Spleen (tissue), 11 donors: Measurements from ENCODE around the gene AFAP1. TPM values are rescaled to one million over a fixed set of nuclear protein-coding genes. Genes with fewer than 3 reads are reported as not detected.

ENCODE experiments used
- DNase-seq: peaks from one replicate; pipeline ENCODE4 v3.0.0-alpha.2; 2020
- H3K27ac ChIP-seq, 8 donors: fragments of 200-600 bp; sonication (generic) in 7 of 8; 1 replicate in 4 of 8; 2 replicates in 4 of 8; pipeline versions ENCODE4 v1.5.0 to v1.8.0; 2016 to 2021; ENCODE audit warnings: inconsistent platforms in 4 of 8, mild to moderate bottlenecking in 4 of 8, moderate library complexity in 1 of 8
- H3K27me3 ChIP-seq, 7 donors: fragments of 200-600 bp; sonication (generic) in 6 of 7; replicated peaks in 1 of 7; 1 replicate in 4 of 7; 2 replicates in 3 of 7; pipeline versions ENCODE4 v1.5.0 to v1.8.0; 2016 to 2021; ENCODE audit warnings: inconsistent platforms in 3 of 7, mild to moderate bottlenecking in 1 of 7
- H3K36me3 ChIP-seq, 6 donors: fragments of 200-600 bp; sonication (generic) in 5 of 6; 1 replicate in 4 of 6; 2 replicates in 2 of 6; pipeline versions ENCODE4 v1.5.0 to v1.8.0; 2016 to 2021; ENCODE audit warnings: inconsistent platforms in 2 of 6
- H3K4me1 ChIP-seq, 6 donors: fragments of 200-600 bp; sonication (generic) in 5 of 6; 1 replicate in 3 of 6; 2 replicates in 3 of 6; pipeline versions ENCODE4 v1.5.0 to v1.8.0; 2016 to 2021; ENCODE audit warnings: inconsistent platforms in 3 of 6
- H3K4me3 ChIP-seq, 8 donors: fragments of 200-600 bp; sonication (generic) in 7 of 8; 1 replicate in 4 of 8; 2 replicates in 4 of 8; pipeline versions ENCODE4 v1.5.0 to v1.8.0; 2016 to 2021; ENCODE audit warnings: inconsistent platforms in 4 of 8, mild to moderate bottlenecking in 4 of 8, moderate library complexity in 2 of 8
- H3K9me3 ChIP-seq, 8 donors: fragments of 200-600 bp; sonication (generic) in 7 of 8; 1 replicate in 4 of 8; 2 replicates in 4 of 8; pipeline versions ENCODE4 v1.5.0 to v1.8.0; 2016 to 2021; ENCODE audit warnings: inconsistent platforms in 4 of 8
- CTCF ChIP-seq, 11 experiments: fragments of 200-600 bp in 7 of 11; fragments of 450-650 bp in 4 of 11; sonication (generic) in 4 of 11; IDR thresholded peaks in 8 of 11; conservative IDR thresholded peaks in 3 of 11; 1 replicate in 7 of 11; 2 replicates in 4 of 11; pipeline versions ENCODE4 v1.4.0 to v1.8.0; 2016 to 2021; ENCODE audit warnings: antibody characterized with exemption in 11 of 11, inconsistent platforms in 4 of 11, mild to moderate bottlenecking in 1 of 11
- POLR2A ChIP-seq, 3 donors: fragments of 450-650 bp; IDR thresholded peaks; one replicate each; pipeline ENCODE4 v1.5.1; 2017; ENCODE audit warnings: antibody characterized with exemption in 3 of 3, mild to moderate bottlenecking in 1 of 3
- POLR2AphosphoS5 ChIP-seq, 3 donors: sonication (generic); formaldehyde crosslinking; IDR thresholded peaks; one replicate each; pipeline ENCODE4 v1.5.1; 2017; ENCODE audit warnings: antibody characterized with exemption in 3 of 3
- WGBS, 5 donors: extraction: QIAGEN DNeasy Blood & Tissue Kit in 3 of 5; methylation state at CpG; one replicate each; pipeline versions ENCODE4 v1.1.5 to v1.1.7; 2013 to 2018; 5-methylcytosine and 5-hydroxymethylcytosine counted together
- intact Hi-C: fragments of 100-400 bp; cut with DNase I; formaldehyde crosslinking; loops from one replicate; pipeline ENCODE4 v1.15.0; 2023; ENCODE audit warnings: low total_unique reads
- polyA plus RNA-seq, 3 donors: library from polyadenylated mRNA; stranded (reverse); fragments of 200-250 nt; gene quantifications; one replicate each; pipeline ENCODE4 v1.2.1, GENCODE V29; 2013
- total RNA-seq, 7 donors: library from RNA; depleted of rRNA in 3 of 7; stranded (reverse); fragments of >200 nt in 3 of 7; fragmentation: NEBNext Ultra II Directional in 4 of 7; extraction: Animal tissue kit (Norgen Biotek cat#: 25700) in 4 of 7; gene quantifications; one replicate each; pipeline versions ENCODE4 v1.1.0 to v1.2.1, GENCODE V29; 2016 to 2021
- donor health status: healthy with polysubstance abuse.
- donor health status: DM: no; HTN: no; CAD: no; lungs with moderate emphysema.
- donor health status: DM: no; HTN: no; CAD: no.
- donor health status: Bipolar disorder and iron deficiency.
- donor health status: healthy.
- donor health status: DM: no; HTN: no; CAD: no.
- donor health status: DM: yes; HTN: yes; CAD: no.

Gene AFAP1
- total and polyA plus RNA-seq, 10 donors, result 1.6 to 29.2 (median 12.1) TPM

- H3K27ac ChIP-seq, result no peak overlapping the region
- H3K4me1 ChIP-seq, result peaks cover 0 to 39% (median 25%) of the 10 kb centered on the region in 6 donors
- no peak overlapping the region for H3K4me3 ChIP-seq
- intact Hi-C loops, result no loop called here
- H3K27me3 ChIP-seq, result no peaks in the 10 kb centered on the region
- peak; percentile 54 for DNase-seq
- peaks cover 0 to 10% (median 0%) of the 10 kb centered on the region in 6 donors for H3K36me3 ChIP-seq
- TF ChIP-seq POLR2AphosphoS5 (IDR thresholded peaks at IDR 0.05) (no peak), CTCF (IDR thresholded peaks at IDR 0.05 in 8 of 11, conservative IDR thresholded peaks at IDR 0.05 in 3 of 11) (no peak), POLR2A (IDR thresholded peaks at IDR 0.05) (no peak)
- WGBS, 5 donors, result 77 to 95% (median 90%) methylated on average over 6 to 14 of the region's 14 CpGs
- H3K9me3 ChIP-seq, result no peaks in the 10 kb centered on the region
Measured at GRCh38 chr4:7756071-7756470, 183.6 kb downstream of the AFAP1 start.

DNA sequence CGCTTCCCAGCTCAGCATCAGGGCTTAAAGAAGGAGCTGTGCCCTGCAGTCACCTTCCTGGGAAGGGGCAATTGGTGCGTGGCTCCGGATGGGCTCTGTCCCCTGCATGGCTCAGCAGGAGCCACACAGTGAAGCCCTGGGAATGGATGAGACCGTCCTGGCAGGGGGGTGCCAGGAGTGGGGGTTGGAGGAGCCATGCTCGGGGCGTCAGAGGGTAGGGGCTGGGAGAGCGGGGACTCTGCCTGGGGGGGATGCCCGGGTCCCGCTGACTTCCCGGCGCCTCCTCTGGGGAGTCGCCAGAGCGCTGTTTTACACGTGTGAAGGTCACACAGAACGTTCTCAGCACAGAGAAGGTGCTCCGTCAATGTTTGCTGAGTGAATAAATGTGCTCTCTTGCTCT is 184.1 kb downstream of the AFAP1 start:
- intact Hi-C loops, result no loop called here
- H3K4me1 ChIP-seq, result peaks cover 0 to 39% (median 25%) of the 10 kb centered on the region in 6 donors
- 86 to 92% (median 89%) methylated on average over 15 to 16 of the region's 16 CpGs for WGBS, 5 donors
- no peak for DNase-seq
- no peak overlapping the region for H3K27ac ChIP-seq
- H3K27me3 ChIP-seq, result no peaks in the 10 kb centered on the region
- TF ChIP-seq POLR2A (IDR thresholded peaks at IDR 0.05) (no peak), POLR2AphosphoS5 (IDR thresholded peaks at IDR 0.05) (no peak), CTCF (IDR thresholded peaks at IDR 0.05 in 8 of 11, conservative IDR thresholded peaks at IDR 0.05 in 3 of 11) (no peak)
- H3K4me3 ChIP-seq, result no peak overlapping the region
- H3K36me3 ChIP-seq, result peaks cover 0 to 5% (median 0%) of the 10 kb centered on the region in 6 donors
- H3K9me3 ChIP-seq, result no peaks in the 10 kb centered on the region

DNA sequence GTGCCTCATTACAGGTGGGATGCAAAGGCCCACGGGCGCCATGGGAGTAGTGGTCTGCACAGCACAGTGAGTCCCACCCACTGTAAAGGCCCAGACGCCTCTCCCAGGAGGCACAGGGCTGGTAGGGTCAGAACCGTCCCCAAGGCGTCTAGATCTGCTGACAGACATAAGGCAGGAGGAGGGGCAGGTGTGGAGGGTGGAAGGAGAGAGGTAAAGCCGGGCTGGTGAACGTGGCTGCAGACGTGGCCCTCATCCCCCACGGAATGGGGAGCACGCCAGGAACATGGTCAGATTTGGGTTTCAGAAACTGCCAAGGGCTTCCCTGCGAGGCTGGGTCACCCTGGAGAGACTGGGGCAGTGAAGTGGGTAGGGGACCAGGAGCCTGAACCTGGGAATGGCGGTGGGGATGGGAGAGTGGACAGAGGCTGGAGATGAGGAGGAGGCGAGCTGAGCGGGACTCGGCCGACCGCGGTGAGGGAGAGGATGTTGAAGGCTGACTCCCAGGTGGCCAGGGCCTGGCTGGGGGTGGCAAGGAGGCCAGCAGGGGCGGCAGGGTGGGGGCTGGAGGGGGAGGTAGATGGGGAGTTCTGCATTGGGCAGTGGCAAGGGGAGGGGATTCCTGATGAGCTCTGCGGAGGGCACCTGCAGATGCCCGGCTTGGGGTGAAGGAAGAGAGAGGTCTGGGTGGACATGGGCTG is 184.9 kb downstream of the AFAP1 start:
- peak; percentile 71 for DNase-seq

More for the DNA sequence above, 184.9 kb downstream of the AFAP1 start:
- Histone ChIP-seq H3K27ac (no peak overlapping the region), H3K4me1 (peaks cover 0 to 33% (median 23%) of the 10 kb centered on the region in 6 donors), H3K36me3 (peaks cover 0 to 5% (median 0%) of the 10 kb centered on the region in 6 donors), H3K4me3 (no peak overlapping the region), H3K9me3 (no peaks in the 10 kb centered on the region), H3K27me3 (no peaks in the 10 kb centered on the region)
- WGBS, 5 donors, result 86 to 94% (median 91%) methylated on average over 21 of the region's 21 CpGs
- TF ChIP-seq POLR2AphosphoS5 (IDR thresholded peaks at IDR 0.05), result no peak
- no peak for TF ChIP-seq CTCF (IDR thresholded peaks at IDR 0.05 in 8 of 11, conservative IDR thresholded peaks at IDR 0.05 in 3 of 11)
- no peak for TF ChIP-seq POLR2A (IDR thresholded peaks at IDR 0.05)
- intact Hi-C loops, result no loop called here
